ENCODE results near the gene COIL.

COIL gene

DNA sequence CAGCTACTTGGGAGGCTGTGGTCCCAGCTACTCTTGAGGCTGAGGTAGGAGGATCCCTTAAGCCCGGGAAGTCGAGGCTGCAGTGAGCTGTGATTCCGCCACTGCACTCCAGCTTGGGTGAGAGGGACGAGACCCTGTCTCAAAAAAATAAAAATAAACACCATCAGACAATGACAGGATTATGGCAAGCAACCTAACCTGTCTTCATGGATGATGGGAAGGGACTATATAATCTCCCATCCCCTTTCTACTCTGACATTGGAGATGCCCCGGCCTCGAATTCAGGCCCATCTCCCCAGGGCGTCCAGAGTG lies 47.9 kb downstream of the COIL start:
- TF ChIP-seq, protein P1, sequence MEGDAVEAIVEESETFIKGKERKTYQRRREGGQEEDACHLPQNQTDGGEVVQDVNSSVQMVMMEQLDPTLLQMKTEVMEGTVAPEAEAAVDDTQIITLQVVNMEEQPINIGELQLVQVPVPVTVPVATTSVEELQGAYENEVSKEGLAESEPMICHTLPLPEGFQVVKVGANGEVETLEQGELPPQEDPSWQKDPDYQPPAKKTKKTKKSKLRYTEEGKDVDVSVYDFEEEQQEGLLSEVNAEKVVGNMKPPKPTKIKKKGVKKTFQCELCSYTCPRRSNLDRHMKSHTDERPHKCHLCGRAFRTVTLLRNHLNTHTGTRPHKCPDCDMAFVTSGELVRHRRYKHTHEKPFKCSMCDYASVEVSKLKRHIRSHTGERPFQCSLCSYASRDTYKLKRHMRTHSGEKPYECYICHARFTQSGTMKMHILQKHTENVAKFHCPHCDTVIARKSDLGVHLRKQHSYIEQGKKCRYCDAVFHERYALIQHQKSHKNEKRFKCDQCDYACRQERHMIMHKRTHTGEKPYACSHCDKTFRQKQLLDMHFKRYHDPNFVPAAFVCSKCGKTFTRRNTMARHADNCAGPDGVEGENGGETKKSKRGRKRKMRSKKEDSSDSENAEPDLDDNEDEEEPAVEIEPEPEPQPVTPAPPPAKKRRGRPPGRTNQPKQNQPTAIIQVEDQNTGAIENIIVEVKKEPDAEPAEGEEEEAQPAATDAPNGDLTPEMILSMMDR (IDR thresholded peaks at IDR 0.05): no peak
- H2AFZ ChIP-seq: peak overlapping the region; percentile 98
- H3K4me2 ChIP-seq (ENCODE audit: low read length): peak overlapping the region; percentile 80
- no peaks in the 10 kb centered on the region for H3K27me3 ChIP-seq (ENCODE audit: control insufficient read depth, insufficient read depth, low read length)
- H3K9ac ChIP-seq: peak overlapping the region; percentile 2
- H3K36me3 ChIP-seq (ENCODE audit: control insufficient read depth, insufficient read depth, low read length): no peaks in the 10 kb centered on the region
- no peaks in the 10 kb centered on the region for H3K9me3 ChIP-seq (ENCODE audit: control insufficient read depth, low read length)
- H3K27ac ChIP-seq: no peak overlapping the region
- H3K4me3 ChIP-seq (ENCODE audit: low read depth, low read length): peak overlapping the region; percentile 90
- H3K4me1 ChIP-seq: no peaks in the 10 kb centered on the region
- H3K79me2 ChIP-seq: peaks cover 3% of the 10 kb centered on the region

DNA sequence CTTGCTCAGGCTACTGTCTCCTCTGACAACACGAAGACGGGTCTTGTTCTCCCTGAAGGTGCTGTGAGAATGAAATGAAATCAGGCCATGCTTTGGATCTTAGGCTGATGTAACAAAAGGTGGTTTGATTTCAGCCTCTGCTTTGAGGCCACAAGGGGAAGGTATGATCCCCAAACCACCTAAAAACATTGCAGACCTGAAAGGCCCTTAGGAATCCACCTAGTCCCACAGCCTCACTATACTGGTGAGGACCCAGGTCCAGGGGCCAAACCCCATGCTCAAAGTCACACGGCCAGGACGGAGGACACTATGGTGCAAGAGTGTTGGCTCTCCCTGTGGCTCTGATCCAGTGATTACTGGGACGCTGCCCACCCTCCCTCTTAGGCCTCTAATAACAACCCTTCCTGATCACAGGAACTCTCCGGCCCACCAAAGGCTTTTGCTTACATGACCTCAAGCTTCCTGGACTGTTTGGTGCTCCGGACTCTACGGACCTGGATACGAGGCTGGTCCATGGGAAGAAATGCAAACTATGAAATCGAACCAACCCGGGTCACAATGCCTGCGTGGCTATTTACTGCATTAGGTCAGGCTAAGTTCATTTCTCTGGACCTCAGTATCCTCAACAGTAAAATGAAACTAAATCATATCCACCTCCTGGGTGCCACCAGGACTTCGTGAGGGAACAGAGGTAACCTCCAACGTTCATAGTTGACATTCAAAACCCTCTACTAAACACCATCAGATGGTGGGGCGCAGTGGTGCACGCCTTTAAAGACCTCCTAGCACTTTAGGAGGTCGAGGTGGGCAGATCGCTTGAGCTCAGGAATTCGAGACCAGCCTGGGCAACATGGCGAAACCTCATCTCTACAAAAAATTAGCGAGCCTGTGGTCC lies 48.5 kb downstream of the COIL start:
- Histone ChIP-seq H3K36me3 (ENCODE audit: control insufficient read depth, insufficient read depth, low read length) (no peaks in the 10 kb centered on the region), H3K79me2 (peaks cover 3% of the 10 kb centered on the region), H3K4me3 (ENCODE audit: low read depth, low read length) (peak overlapping the region; percentile 90), H3K27me3 (ENCODE audit: control insufficient read depth, insufficient read depth, low read length) (no peaks in the 10 kb centered on the region), H3K27ac (peak overlapping the region; percentile 15), H2AFZ (no peak overlapping the region), H3K4me2 (ENCODE audit: low read length) (peak overlapping the region; percentile 80), H3K9me3 (ENCODE audit: control insufficient read depth, low read length) (no peaks in the 10 kb centered on the region), H3K4me1 (no peaks in the 10 kb centered on the region), H3K9ac (no peak overlapping the region)
- TF ChIP-seq, protein P1 (IDR thresholded peaks at IDR 0.05): no peak

DNA sequence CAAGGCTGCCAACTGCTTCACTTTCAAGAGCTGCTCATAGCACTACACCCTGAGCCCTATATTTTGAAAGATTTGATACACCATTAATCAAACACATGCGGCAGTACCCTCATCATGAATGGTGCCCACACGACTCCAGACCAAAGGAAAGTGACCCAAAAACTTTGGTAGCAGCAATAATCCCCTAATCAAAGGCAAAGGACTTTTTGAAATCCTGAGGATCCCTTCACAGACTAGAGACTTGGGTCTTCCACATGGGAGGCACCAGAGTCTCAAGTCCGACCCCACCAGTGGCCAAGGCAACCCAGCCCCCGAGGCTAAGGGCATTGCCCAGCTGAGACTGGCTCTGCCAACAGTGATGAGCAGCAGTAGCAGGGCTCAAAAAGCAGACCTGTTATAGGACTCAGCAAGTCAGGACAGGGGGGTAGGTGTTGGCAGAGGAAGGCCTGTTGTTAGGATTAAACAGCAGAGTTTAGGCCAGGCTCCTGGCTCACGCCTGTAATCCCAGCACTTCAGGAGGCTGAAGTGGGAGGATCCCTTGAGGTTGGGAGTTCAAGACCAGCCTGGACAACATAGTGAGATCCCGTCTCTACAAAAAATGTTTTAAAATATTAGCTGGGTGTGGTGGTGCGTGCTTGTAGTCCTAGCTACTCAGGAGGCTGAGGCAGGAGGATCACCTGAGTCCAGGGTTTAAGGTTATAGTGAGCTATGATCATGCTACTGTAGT lies 50.2 kb downstream of the COIL start:
- H3K4me3 ChIP-seq (ENCODE audit: low read depth, low read length): no peak overlapping the region
- peak overlapping the region; percentile 32 for H3K27ac ChIP-seq
- H3K9me3 ChIP-seq (ENCODE audit: control insufficient read depth, low read length): no peaks in the 10 kb centered on the region
- no peaks in the 10 kb centered on the region for H3K27me3 ChIP-seq (ENCODE audit: control insufficient read depth, insufficient read depth, low read length)
- TF ChIP-seq, protein P1 (IDR thresholded peaks at IDR 0.05): no peak
- H2AFZ ChIP-seq: peak overlapping the region; percentile 26
- no peaks in the 10 kb centered on the region for H3K36me3 ChIP-seq (ENCODE audit: control insufficient read depth, insufficient read depth, low read length)
- no peaks in the 10 kb centered on the region for H3K4me1 ChIP-seq
- H3K9ac ChIP-seq: no peak overlapping the region
- peaks cover 3% of the 10 kb centered on the region for H3K79me2 ChIP-seq
- H3K4me2 ChIP-seq (ENCODE audit: low read length): no peak overlapping the region

DNA sequence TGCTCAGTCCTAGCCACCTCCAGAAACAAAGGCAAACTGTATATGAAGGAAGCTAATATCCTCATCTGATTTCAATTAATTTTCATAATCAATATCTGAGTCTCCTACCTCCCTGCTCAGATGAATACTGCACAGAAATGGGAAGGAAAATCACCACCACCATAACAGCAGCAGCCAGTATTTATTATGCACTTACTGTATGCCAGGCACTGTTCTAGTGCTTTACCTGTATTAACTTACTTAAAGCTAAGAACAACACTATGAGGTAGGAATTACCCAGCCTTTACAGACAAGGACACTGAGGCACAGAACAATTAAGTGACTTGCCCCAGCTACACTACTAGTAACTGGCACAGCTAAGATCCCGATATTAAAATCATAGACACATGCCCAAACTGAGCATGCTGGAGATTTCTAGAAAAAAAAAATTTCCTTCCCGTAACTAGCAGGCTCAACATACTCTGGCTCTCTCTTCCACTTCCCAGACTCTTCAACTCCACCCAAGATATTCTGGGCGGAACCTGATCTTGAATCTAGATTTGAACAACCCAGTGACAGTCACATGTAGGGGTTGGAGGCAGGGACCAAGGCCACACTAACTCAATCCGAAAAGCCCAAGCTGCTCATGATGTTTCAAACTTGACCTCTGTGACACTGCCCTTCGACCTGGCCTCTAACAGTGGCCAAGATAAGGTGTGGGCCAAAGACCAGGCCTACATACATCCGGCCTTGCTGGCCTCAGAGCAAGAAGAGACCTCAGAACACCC lies 50.9 kb downstream of the COIL start:
- peak overlapping the region; percentile 32 for H3K27ac ChIP-seq
- TF ChIP-seq, protein P1 (IDR thresholded peaks at IDR 0.05): no peak
- H3K79me2 ChIP-seq: peaks cover 3% of the 10 kb centered on the region
- H2AFZ ChIP-seq: peak overlapping the region; percentile 26
- H3K9me3 ChIP-seq (ENCODE audit: control insufficient read depth, low read length): no peaks in the 10 kb centered on the region
- no peaks in the 10 kb centered on the region for H3K36me3 ChIP-seq (ENCODE audit: control insufficient read depth, insufficient read depth, low read length)
- H3K4me2 ChIP-seq (ENCODE audit: low read length): peak overlapping the region; percentile 6
- no peak overlapping the region for H3K4me3 ChIP-seq (ENCODE audit: low read depth, low read length)
- H3K27me3 ChIP-seq (ENCODE audit: control insufficient read depth, insufficient read depth, low read length): no peaks in the 10 kb centered on the region
- H3K9ac ChIP-seq: no peak overlapping the region
- no peaks in the 10 kb centered on the region for H3K4me1 ChIP-seq
